Stimulated activated CD8-positive, alpha-beta memory T cell treated with anti-CD3 and anti-CD28 coated beads, Interleukin-15, amount 100 ng/mL, for 24 hours (primary cell): ENCODE data around the gene FAM47E.

Source experiments
- DNase-seq: peaks from one replicate; pipeline ENCODE4 v3.0.0-alpha.2; 2020; ENCODE audit warnings: low read depth

Gene FAM47E

DNA sequence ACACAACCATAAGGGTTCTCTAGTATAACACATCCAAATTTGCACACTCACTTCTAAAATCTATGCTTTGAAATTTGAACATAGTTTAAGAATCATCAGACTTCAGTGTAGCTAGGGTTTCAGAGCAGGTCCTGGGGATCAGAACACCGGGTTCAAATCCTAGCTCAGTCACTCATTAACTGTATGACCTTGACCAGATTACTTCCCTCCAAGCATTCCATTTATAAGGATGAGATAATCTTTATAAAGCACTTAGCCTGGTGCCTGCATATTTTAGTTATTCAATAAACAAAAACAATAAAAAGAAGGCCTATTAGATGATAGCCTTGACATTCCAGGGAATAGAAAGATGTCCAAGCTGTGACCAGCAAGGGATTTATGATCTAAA is 50.2 kb downstream of the FAM47E start:
- no peak for DNase-seq

DNA sequence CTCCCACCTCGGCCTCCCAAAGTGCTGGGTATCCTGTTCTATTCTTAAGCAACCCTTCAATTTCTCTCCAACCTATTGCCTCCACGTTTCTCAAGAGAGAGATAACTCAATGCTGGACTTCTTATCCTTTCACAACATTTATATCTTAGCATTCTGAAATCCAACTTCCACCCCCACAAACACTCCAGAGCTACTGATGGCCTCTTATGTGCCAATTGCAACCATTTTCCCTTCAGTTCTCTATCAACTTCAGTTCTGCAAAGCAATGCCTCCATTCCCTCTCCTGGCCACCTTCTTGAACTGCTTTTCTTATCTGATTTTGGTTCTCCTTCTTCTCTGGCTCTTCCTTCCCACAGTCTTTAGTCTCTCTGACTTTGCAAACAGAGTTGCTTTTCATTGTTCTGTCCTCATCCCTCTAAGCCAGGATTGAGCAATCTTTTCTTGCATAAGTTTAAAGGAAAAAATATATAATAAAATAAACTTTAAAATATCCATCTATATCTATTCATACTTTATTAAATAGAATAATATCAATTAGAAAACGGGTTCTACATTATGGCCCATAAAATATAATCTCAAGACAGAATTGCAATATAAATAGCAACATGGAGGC is 51.4 kb downstream of the FAM47E start:
- no peak for DNase-seq

DNA sequence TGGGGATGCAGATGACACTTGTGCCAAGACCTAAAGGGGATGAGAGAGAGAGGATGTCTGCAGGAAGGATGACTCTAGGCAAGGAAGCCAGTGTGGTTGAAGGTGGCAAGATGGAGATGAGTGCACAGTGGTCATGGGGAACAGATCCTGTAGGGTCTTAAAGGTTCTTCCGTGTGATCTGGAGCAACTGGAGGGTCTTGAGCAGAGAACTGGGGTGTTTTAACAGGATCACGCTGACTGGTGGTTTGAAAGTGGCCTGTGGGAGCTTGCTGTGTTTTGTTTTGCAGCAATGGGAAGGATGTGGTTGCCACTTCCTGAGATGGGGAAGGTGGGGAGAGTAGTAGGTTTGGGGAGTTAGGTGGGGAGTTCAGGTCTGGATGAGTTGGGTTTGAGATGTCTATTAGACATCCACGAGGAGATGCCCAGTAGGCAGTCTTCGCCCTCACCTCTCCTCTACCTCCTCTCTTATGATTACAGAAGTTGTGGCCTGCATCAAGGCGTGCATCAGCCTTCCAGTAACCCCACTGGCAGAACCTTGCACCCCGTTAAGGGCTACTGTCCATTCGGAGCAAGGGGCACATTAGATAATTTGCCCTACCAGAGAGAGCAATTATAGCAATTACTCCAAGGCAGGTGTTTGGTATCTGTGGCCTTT is 53.6 kb downstream of the FAM47E start:
- DNase-seq, result no peak

DNA sequence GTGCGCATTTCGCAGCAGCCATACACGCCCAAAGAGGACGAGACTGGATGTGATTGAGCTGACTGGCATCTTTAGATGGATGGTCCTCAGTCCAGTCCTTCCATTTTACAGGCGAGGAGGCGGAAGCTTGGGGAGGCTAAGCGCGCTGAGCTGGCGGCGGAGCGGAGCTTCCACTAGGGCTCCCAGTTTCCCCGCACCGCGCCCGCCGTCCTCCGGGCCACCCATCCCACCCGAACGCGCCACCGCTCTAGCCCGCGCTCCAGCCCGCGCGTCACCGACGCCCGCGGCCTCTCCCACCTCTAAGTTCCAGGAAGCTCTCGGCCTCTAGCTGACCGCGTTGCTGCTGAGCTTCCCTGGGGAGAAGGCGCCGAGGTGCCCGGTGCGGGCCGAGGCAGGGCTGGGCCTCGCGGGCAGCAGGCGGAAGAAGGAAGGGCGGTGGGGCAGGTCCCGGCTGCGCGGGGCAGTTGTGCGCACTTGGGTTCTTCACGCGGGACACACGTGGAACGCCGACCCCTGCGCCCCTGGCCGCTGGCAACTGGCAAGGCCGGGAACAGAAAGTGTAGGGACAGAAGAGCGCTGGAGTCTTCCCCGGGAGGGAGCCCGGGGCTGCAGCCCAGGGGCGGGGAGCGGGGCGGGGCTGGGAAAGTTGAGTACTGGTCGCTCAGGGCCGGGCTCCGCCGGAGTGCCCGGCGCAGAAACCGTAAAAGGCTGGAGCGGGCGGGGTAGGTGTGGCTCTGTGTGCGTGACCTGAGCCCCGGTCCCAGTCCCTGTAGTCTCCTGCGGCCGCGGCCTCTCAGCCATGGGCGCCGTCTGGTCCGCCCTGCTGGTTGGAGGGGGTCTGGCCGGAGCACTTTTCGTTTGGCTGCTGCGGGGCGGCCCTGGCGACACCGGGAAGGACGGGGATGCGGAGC is 54.7 kb downstream of the FAM47E start, which contains the start of gene STBD1:
Gene STBD1, plus strand, starts transcription at position 763 of the 911 bp plus-strand sequence. Its CDS starts 37 bp downstream, at position 800.
- no peak for DNase-seq

DNA sequence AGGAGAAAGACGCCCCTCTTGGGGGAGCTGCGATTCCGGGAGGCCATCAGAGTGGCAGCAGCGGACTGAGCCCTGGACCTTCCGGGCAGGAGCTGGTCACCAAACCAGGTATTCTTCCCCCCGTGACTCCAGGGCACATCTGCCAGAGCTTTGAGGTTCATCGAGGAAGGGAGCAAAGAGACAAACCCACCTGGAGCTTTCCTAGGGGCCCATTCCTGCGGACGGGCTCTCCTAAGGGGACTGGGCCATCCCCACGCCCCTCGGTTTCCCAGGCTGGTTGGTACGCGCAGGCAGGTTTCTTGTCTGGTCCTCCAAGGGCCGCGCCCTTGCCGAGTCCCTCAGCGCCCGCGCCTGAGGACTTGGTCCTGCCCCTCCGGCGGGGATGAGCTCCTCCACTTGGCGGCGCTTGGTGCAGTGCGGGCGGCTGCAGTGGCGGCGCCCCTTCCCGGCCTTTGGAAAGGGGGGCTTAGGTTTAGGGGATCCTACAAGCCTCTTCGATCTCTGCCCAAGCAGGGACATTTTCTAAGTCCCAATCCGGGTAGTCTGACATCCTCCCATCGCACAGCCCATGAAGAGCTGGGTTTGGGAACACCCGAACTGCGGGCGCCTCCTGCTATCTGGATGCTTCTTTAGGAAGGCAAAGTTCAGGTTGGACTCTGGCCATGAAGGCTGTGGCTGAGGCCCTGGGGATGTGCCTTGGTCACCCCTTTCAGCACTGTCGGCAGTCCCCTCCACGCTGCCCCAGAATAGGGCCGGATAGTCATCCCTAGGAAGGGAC is 55.5 kb downstream of the FAM47E start:
- DNase-seq, result no peak

DNA sequence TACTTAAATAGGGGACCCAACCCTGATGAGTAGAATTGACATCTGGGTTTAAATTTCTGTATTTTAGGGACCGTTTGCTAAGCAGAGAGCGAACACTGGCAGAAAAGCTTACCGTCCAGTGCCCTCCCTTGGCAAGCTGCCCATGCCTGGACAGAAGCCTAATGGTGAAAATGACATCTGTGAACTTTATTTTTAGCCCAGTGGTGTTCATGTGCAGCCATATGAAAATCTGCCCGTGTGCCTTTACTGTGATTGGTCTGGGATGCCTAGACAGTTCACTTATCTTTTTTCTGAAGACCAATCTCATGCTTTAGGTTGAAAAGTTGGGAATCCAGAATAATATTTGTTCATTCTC is 56.1 kb downstream of the FAM47E start:
- DNase-seq, result no peak

DNA sequence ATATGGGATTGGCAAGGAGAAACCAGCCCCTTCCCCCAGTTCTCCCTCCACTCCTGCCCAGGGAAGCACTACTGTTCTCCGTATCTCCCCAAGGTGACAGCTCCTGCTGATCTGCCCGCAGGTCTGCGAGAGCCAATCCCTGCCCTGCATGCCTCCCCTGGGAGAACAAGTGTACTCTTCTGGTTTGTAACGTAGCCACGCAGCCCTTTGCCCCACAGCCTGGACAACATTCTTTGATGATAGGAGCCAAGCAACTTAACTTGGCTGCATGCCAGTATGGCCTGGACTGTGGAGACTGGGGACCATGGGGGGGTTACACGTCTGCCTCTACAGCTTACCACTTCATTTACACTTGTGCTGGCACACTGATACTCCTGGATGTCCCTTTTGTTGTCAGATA is 57.0 kb downstream of the FAM47E start:
- DNase-seq, result no peak

DNA sequence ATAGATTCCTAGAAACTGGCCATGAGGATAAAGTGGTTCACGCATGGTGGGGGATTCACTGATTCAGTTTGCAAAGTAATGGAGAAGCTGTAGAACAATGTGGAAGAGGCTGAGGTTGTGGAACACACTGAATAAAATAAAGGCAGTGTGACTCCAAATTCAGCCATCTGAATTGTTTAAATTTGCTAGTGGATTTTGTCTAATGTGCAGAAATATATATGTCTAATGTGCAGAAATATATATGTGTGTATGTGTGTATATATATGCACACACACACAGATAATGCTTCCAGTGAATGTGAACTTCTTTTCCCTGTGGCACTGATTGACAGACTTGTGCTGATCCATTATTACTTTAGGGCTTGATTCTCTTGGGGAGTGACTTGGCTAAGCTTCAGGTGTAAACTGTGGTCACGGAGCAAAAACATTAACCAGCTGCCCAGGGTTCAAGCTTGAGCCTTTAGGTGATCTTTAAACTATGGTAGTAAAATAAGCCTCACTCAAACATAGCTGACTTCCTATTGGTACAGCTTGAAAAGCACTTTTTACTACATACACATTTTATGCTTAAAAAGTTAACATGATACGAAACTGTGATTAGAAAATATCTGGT is 58.5 kb downstream of the FAM47E start:
- DNase-seq, result no peak

DNA sequence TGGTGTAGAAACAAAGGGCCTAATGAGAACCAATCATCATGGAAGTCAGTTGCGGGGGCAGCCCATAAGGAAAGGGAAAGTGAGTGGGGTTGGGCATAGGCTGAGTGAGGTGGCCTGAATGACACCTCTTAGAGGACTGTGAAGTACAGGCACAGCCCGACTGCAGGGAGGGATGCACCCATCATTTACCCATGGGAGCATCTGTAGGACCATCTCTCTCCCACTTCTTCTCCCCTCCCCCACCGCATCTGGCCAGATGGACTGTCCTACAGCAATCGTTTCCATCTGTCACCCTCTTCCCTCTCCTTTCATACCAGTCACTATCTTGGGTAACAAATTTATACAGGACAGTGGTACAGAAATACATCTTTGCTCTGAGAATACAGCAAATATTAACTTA is 59.2 kb downstream of the FAM47E start:
- no peak for DNase-seq

DNA sequence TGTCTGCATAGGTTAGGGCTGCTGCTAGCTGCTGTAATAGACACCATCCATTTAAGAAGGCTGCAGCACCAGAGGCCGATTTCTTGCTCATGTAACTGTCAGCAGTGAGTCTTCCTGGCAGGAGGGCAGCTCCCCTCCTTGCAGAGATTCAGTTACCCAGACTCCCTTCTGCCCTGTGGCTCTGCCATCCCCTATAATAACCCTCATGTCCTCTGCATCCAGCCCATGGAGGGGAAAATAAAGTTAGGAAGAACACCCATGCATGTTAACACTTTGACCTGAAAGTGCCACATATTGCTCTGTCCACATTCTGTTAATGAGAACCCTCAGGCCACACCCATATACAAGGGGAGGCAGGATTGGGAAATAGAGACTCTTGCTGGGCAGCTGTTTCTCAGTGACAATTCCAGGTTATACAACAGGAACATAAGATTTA is 60.4 kb downstream of the FAM47E start:
- no peak for DNase-seq

DNA sequence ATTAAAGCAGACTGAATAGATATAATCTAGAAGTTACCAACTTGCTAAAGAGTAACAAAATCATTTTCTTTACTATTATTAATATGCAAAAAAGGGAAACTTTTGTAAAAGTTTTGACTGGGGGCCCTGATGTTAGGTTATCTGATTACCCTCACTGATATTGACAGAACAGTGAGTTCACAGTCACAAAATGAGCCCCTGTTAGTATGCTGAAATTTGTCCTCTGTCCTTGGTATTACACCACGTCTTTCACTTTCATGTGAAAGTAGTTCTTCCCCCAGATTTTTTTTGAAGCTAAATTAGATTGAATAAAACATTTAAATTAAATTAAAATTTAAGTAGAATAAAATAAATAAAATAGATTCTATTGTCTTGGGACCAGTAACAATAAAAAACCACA is 60.9 kb downstream of the FAM47E start:
- DNase-seq, result no peak

DNA sequence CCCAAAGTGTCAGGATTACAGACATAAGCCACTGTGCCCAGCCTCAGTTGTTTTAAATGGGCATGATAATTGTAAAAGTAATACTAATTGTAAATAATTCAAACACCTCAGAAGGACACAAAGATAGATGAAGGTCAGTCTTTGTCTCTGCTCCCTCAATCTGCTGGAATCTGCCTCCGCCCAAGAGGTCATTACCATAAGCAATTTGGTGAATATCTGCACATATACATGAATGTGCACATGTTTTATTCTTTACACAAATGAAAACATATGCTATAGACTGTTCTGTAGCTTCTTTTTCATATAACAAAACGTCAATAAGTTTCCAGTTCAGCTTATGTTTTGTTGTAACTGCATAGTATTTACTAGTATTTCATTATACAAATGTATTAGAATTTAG is 62.0 kb downstream of the FAM47E start:
- DNase-seq, result no peak

DNA sequence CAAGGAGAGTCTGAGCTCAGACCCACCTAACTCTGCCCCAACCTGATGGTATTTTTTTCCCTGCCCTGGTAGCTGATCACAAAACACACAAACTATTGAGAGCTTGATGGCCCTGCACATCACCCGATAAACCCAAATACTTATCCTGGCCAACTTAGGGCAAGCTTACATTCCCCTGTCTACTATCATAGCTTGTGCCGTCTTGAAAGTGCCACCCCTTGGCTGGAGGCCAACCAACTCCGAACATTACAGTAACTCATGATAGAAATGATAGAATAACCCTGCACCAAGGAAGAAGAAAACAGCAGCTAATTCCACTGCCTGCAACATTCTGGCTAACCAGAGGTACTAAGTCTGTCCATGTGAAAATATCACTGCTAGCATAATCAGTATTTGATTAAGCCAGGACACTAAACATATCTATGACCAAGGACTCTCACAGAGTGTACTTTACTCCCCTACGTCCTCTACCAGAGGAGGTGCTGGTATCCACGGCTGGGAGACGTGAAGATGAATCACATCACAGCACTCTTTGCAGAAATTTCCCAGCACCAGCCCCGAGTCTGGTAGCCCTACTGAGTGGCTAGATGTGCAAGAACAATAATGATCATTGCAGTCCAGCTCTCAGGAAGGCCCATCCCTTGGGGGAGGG is 63.9 kb downstream of the FAM47E start:
- no peak for DNase-seq

DNA sequence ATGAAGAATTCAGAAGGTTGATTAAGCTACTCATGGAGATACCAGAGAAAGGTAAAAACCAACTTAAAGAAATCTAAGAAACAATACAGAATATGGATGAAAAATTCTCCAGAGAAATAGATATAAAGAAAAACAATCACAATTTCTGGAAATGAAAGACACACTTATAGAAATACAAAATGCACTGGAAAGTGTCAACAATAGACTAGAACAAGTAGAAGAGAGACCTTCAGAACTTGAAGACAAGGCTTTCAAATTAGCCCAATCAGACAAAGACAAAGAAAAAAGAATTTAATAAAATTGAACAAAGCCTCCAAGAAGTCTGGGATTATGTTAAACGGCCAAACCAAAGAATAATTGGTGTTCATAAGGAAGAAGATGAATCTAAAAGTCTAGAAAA is 64.6 kb downstream of the FAM47E start:
- no peak for DNase-seq

DNA sequence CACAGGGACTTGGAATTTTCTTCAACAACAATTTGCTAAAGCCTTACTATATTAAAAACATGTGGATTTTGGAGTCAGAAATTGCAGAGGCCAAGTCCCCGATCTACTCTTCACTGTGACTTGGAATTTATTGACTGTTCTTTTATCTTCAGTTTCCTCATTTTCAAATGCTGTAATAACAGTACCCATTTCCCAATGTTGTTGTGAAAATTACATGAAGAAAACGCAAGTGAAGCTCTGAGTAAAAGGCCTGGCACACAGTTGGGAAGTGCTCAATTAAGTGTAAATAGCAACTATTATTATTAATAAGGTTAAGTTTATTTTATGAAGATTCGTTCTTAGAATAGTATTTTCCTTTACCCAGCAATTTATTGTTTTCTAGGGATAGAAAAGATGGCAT is 70.7 kb downstream of the FAM47E start:
- no peak for DNase-seq

DNA sequence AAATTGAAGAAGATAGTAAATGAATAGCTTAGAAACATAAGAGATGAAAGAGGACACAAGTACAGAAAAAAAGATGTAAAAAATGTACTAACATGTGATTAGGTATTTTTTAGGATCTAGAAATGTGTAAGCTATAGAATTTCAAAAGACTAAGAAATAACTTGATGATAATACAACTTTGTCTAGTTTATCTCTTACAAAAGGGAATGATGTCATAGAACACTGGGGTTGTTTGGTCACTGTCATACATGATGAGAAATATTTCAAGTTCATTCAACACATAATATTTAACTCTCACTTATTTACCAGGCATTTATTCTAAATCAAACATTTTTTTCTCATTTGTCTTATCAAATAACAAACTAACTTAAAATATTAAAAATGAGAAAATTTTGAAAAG is 73.6 kb downstream of the FAM47E start:
- no peak for DNase-seq

DNA sequence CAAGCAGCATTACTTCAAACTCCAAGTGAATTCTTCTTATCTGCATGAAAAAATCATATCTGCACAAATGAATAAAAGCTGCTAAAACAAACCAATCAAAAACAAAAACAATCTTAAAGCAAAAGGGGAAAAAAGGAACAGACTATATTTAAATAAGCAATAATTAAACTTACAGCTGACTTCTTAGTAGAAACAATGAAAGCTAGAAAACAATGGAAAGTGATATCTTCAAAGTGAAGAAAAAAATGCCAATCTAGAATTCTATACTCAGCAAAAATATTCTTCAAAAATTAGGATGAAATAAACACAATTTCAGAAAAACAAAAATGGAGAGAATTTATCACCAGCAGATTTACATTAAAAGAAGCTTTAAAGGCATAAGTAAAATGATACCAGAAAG is 75.0 kb downstream of the FAM47E start:
- DNase-seq, result no peak
